H1 (cell line): ENCODE measurements around the gene KRTAP10-7. TPM values are rescaled to one million over a fixed set of nuclear protein-coding genes. Genes with fewer than 3 reads are reported as not detected.

Experiments
- CTCF ChIA-PET: fragments of 300-600 bp; sonication (Branson Sonifier 250); formaldehyde crosslinking; loops from one replicate; lab custom pipeline; 2021; ENCODE audit not compliant: partially characterized antibody; lab: Charles Lee
- POLR2A ChIA-PET: fragments of 300-600 bp; sonication (Branson Sonifier 250); formaldehyde crosslinking; loops from one replicate; lab custom pipeline; 2021; ENCODE audit warnings: inconsistent platforms; ENCODE audit not compliant: partially characterized antibody; lab: Charles Lee
- DNase-seq, 2 experiments: peaks; one replicate each; pipeline versions ENCODE4 v3.0.0 to v3.0.0-alpha.2; 2010 to 2022; ENCODE audit warnings: low spot score in 2 of 2, low read depth in 1 of 2, mixed read lengths in 1 of 2
- FAIRE-seq: peaks from 2 replicates; lab custom pipeline; 2011; peaks lifted over from hg19 to GRCh38; lab: Jason Lieb, UNC
- H2AFZ ChIP-seq: 2 replicates; pipeline ENCODE4 v1.8.1; 2012; ENCODE audit warnings: low read length, inconsistent platforms
- H2AK5ac ChIP-seq: 2 replicates; pipeline ENCODE4 v1.6.1; 2013; ENCODE audit warnings: low read depth, low read length
- H2BK120ac ChIP-seq: replicated peaks from 2 replicates; pipeline ENCODE3; 2013; ENCODE audit warnings: low read depth, low read length, inconsistent platforms
- H2BK12ac ChIP-seq: 2 replicates; pipeline ENCODE4 v1.6.1; 2013; ENCODE audit warnings: low read depth, low read length
- H2BK15ac ChIP-seq: 2 replicates; pipeline ENCODE4 v1.6.1; 2013; ENCODE audit warnings: low read length
- H2BK20ac ChIP-seq: 2 replicates; pipeline ENCODE4 v1.6.1; 2013; ENCODE audit warnings: low read length
- H2BK5ac ChIP-seq: 2 replicates; pipeline ENCODE4 v1.6.1; 2013; ENCODE audit warnings: low read depth, low read length
- H3K14ac ChIP-seq: 2 replicates; pipeline ENCODE4 v1.6.1; 2013; ENCODE audit warnings: inconsistent platforms; ENCODE audit not compliant: insufficient read length
- H3K18ac ChIP-seq: 2 replicates; pipeline ENCODE4 v1.6.1; 2013; ENCODE audit warnings: low read length; ENCODE audit errors: extremely low read depth
- H3K23ac ChIP-seq: 2 replicates; pipeline ENCODE4 v1.6.1; 2013; ENCODE audit warnings: inconsistent platforms; ENCODE audit not compliant: insufficient read length
- H3K23me2 ChIP-seq: 2 replicates; pipeline ENCODE4 v1.6.1; 2013; ENCODE audit warnings: low read depth, low read length
- H3K27ac ChIP-seq: 2 replicates; pipeline ENCODE4 v1.6.1; 2011; ENCODE audit warnings: low read depth, low read length, inconsistent platforms
- H3K27me3 ChIP-seq, 4 experiments: replicated peaks in 1 of 4; 1 replicate in 1 of 4; 2 replicates in 3 of 4; pipeline versions ENCODE4 v1.6.1 to v1.8.1; 2011 to 2013; ENCODE audit warnings: low read length in 3 of 4, mild to moderate bottlenecking in 3 of 4, inconsistent platforms in 2 of 4, mixed read lengths in 2 of 4, moderate library complexity in 1 of 4; ENCODE audit not compliant: control insufficient read depth in 3 of 4, insufficient read depth in 3 of 4; ENCODE audit errors: extremely low read depth in 1 of 4
- H3K36me3 ChIP-seq, 4 experiments: 2 replicates each; pipeline versions ENCODE4 v1.6.1 to v1.8.1; 2011 to 2013; ENCODE audit warnings: mild to moderate bottlenecking in 4 of 4, low read length in 3 of 4, moderate library complexity in 2 of 4, control low read depth in 1 of 4, inconsistent platforms in 1 of 4; ENCODE audit not compliant: insufficient read depth in 4 of 4, control insufficient read depth in 2 of 4
- H3K4ac ChIP-seq: replicated peaks from 2 replicates; pipeline ENCODE3; 2013; ENCODE audit warnings: low read length, low read depth, mixed read lengths, inconsistent platforms; ENCODE audit not compliant: insufficient read length
- H3K4me1 ChIP-seq, 4 experiments: replicated peaks in 1 of 4; 1 replicate in 1 of 4; 2 replicates in 3 of 4; pipeline versions ENCODE4 v1.6.1 to v1.8.1; 2011 to 2013; ENCODE audit warnings: low read length in 3 of 4, inconsistent platforms in 2 of 4, mixed read lengths in 1 of 4; ENCODE audit not compliant: insufficient read depth in 4 of 4, control insufficient read depth in 3 of 4
- H3K4me2 ChIP-seq, 2 experiments: 2 replicates each; pipeline versions ENCODE4 v1.6.1 to v1.8.1; 2011 to 2013; ENCODE audit warnings: low read depth in 2 of 2, low read length in 2 of 2, control low read depth in 1 of 2, inconsistent platforms in 1 of 2, mild to moderate bottlenecking in 1 of 2; ENCODE audit not compliant: insufficient read depth in 1 of 2
- H3K4me3 ChIP-seq, 4 experiments: fragments of 200-600, 300-600 bp in 1 of 4; sonication (generic), shearing (Covaris generic), sonication (Bioruptor Twin) in 1 of 4; 2 replicates each; pipeline versions ENCODE4 v1.5.1 to v1.8.1; 2011 to 2016; ENCODE audit warnings: low read length in 4 of 4, low read depth in 3 of 4, control low read depth in 2 of 4, inconsistent platforms in 2 of 4, mild to moderate bottlenecking in 2 of 4, mixed read lengths in 1 of 4, moderate library complexity in 1 of 4; ENCODE audit not compliant: insufficient read depth in 2 of 4; ENCODE audit errors: extremely low read depth in 1 of 4
- H3K56ac ChIP-seq: replicated peaks from 2 replicates; pipeline ENCODE3; 2013; ENCODE audit warnings: low read depth, mild to moderate bottlenecking, mixed read lengths, low read length, inconsistent platforms; ENCODE audit not compliant: insufficient read length
- H3K79me1 ChIP-seq: 2 replicates; pipeline ENCODE4 v1.6.1; 2013; ENCODE audit warnings: low read depth, low read length, control low read depth
- H3K79me2 ChIP-seq, 2 experiments: 2 replicates each; pipeline versions ENCODE4 v1.6.1 to v1.8.1; 2012 to 2013; ENCODE audit warnings: low read length in 2 of 2, mild to moderate bottlenecking in 2 of 2, inconsistent platforms in 1 of 2; ENCODE audit not compliant: insufficient read depth in 2 of 2, control insufficient read depth in 1 of 2
- H3K9ac ChIP-seq, 4 experiments: replicated peaks in 1 of 4; 1 replicate in 1 of 4; 2 replicates in 3 of 4; pipeline versions ENCODE4 v1.6.1 to v1.8.1; 2011 to 2013; ENCODE audit warnings: low read depth in 3 of 4, low read length in 3 of 4, control low read depth in 2 of 4, mild to moderate bottlenecking in 2 of 4, moderate library complexity in 2 of 4, inconsistent platforms in 1 of 4; ENCODE audit errors: extremely low read depth in 1 of 4
- H3K9me3 ChIP-seq, 2 experiments: 2 replicates each; pipeline versions ENCODE4 v1.6.1 to v1.8.1; 2012 to 2013; ENCODE audit warnings: mild to moderate bottlenecking in 2 of 2, moderate library complexity in 2 of 2, control low read depth in 1 of 2, inconsistent platforms in 1 of 2, low read depth in 1 of 2, low read length in 1 of 2, mixed read lengths in 1 of 2; ENCODE audit not compliant: insufficient read depth in 2 of 2
- H4K20me1 ChIP-seq, 2 experiments: replicated peaks in 1 of 2; 2 replicates each; pipeline versions ENCODE3 to v1.8.1; 2011 to 2013; ENCODE audit warnings: inconsistent platforms in 2 of 2, low read length in 2 of 2, mild to moderate bottlenecking in 1 of 2; ENCODE audit not compliant: insufficient read depth in 2 of 2, control insufficient read depth in 1 of 2
- H4K5ac ChIP-seq: 2 replicates; pipeline ENCODE4 v1.6.1; 2013; ENCODE audit warnings: low read length, low read depth, mixed read lengths, inconsistent platforms; ENCODE audit not compliant: insufficient read length
- H4K8ac ChIP-seq: 2 replicates; pipeline ENCODE4 v1.8.0; 2013; ENCODE audit warnings: mild to moderate bottlenecking, moderate library complexity, low read length, inconsistent platforms; ENCODE audit not compliant: insufficient read depth; ENCODE audit errors: extremely low read depth
- H4K91ac ChIP-seq: replicated peaks from 2 replicates; pipeline ENCODE3; 2013; ENCODE audit warnings: low read length, mixed read lengths, inconsistent platforms; ENCODE audit not compliant: insufficient read length
- FOSL1 ChIP-seq: IDR thresholded peaks from 2 replicates; pipeline ENCODE4 v1.6.1; 2011; ENCODE audit warnings: mild to moderate bottlenecking, low read depth, low read length, moderate library complexity; ENCODE audit not compliant: insufficient read depth
- KDM4A ChIP-seq: IDR thresholded peaks from one replicate; pipeline ENCODE4 v1.7.1; 2012; ENCODE audit warnings: low read depth, mild to moderate bottlenecking, moderate library complexity, low read length, inconsistent platforms; ENCODE audit not compliant: severe bottlenecking
- RAD21 ChIP-seq, 2 experiments: IDR thresholded peaks in 1 of 2; conservative IDR thresholded peaks in 1 of 2; 2 replicates each; pipeline ENCODE4 v1.6.1; 2011; ENCODE audit warnings: low read depth in 2 of 2, low read length in 2 of 2, improper control_type of control experiment in 1 of 2, inconsistent platforms in 1 of 2, mild to moderate bottlenecking in 1 of 2, moderate library complexity in 1 of 2
- RNF2 ChIP-seq: fragments of 200-900, 300-1000 bp; sonication (generic); IDR thresholded peaks from 2 replicates; pipeline ENCODE4 v1.7.1; 2016; ENCODE audit warnings: borderline replicate concordance, low read depth, mild to moderate bottlenecking, antibody characterized with exemption, low read length; ENCODE audit not compliant: poor library complexity, severe bottlenecking; ENCODE audit errors: missing control alignments
- WGBS, 2 experiments: shearing (Covaris generic) in 1 of 2; methylation state at CpG; one replicate each; pipeline versions ENCODE4 v1.1.6 to v1.1.7; 2013 to 2015; ENCODE audit warnings: low lambda C conversion rate in 2 of 2, mixed read lengths in 2 of 2, inconsistent platforms in 1 of 2, low coverage in 1 of 2, missing lambda C conversion rate in 1 of 2; ENCODE audit not compliant: insufficient replicate concordance in 2 of 2, insufficient coverage in 1 of 2, insufficient read length in 1 of 2; ENCODE audit errors: extremely low coverage in 1 of 2, missing lambda C conversion rate in 1 of 2; 5-methylcytosine and 5-hydroxymethylcytosine counted together
- polyA plus RNA-seq, 7 experiments: library from polyadenylated mRNA; depleted of rRNA in 3 of 7; stranded (reverse) in 5 of 7; unstranded in 2 of 7; fragments of >200 nt in 5 of 7; fragments of 200-250 nt in 2 of 7; gene quantifications; 1 replicate in 5 of 7; 2 replicates in 1 of 7; 4 replicates in 1 of 7; pipeline versions ENCODE4 v1.2.1 to v1.2.3, GENCODE V29; 2011 to 2013; ENCODE audit warnings: missing spikeins in 2 of 7, mixed read lengths in 2 of 7
- total RNA-seq: library from RNA; stranded (reverse); fragmentation: NEBNext Ultra II Directional; extraction: Animal tissue kit (Norgen Biotek cat#: 25700); gene quantifications from 2 replicates; pipeline ENCODE4 v1.2.1, GENCODE V29; 2021

The KRTAP10-7 gene
- total and polyA plus RNA-seq, 2 of the 8 experiments (the other 6 are each of a cell fraction or from before 2014, with no cell fraction given), result not detected

DNA sequence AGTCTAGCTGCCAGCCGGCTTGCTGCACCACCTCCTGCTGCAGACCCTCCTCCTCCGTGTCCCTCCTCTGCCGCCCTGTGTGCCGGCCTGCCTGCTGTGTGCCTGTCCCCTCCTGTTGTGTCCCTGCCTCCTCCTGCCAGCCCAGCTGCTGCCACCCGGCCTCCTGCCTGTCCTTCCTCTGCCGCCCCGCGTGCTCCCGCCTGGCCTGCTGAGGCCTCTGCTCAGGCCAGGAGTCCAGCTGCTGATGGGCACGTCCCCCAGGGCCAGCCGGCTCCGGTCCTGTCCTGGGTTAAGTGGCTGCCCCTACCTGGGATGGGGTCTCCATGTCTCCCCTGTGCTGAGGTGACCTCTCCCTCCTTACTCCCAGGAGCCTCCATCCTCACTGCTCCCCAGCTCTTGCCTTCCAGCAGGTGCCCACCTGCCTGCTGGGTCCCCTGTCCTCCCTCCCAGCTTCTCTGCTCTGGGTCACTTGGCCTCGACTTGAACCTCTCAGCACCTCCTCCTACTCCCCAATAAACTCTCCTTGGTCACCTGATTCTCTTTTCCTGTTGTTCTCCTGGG lies 12.4 kb downstream of the KRTAP10-7 start:
- ChIA-PET CTCF (no interaction called here), POLR2A (no interaction called here)
- no peak overlapping the region for H2AFZ ChIP-seq
- no peak overlapping the region for H2BK5ac ChIP-seq
- no peak overlapping the region for H4K91ac ChIP-seq
- H3K36me3 ChIP-seq, result no peaks in the 10 kb centered on the region
- H3K9me3 ChIP-seq, result peaks cover 19 to 22% of the 10 kb centered on the region in 2 experiments
- no peak overlapping the region for H3K56ac ChIP-seq
- H3K18ac ChIP-seq, result no peak overlapping the region
- H2BK120ac ChIP-seq, result no peak overlapping the region
- H3K9ac ChIP-seq, result no peak overlapping the region
- WGBS, 2 experiments, result 93% methylated on average over 13 of the region's 13 CpGs; no CpG with 5 or more reads in 1 of the 2 experiments
- H2AK5ac ChIP-seq, result no peak overlapping the region
- no peaks in the 10 kb centered on the region for H3K79me2 ChIP-seq
- 0 out of 2 replicates have a peak overlapping the region, but pooled peaks have one; percentile 50 for H2BK12ac ChIP-seq
- FAIRE-seq (no peak), DNase-seq (peak in 1 of 2 experiments; percentile 38)
- 0 out of 2 replicates have a peak overlapping the region, but pooled peaks have one; percentile 53 for H2BK15ac ChIP-seq
- no peak overlapping the region for H3K4me2 ChIP-seq
- H3K27ac ChIP-seq, result no peak overlapping the region
- no peaks in the 10 kb centered on the region for H3K27me3 ChIP-seq
- H2BK20ac ChIP-seq, result no peak overlapping the region
- no peaks in the 10 kb centered on the region for H3K79me1 ChIP-seq
- H3K14ac ChIP-seq, result no peak overlapping the region
- no peak overlapping the region for H4K5ac ChIP-seq
- H3K4ac ChIP-seq, result no peak overlapping the region
- no peak for TF ChIP-seq FOSL1
- no peak for TF ChIP-seq KDM4A
- TF ChIP-seq RNF2, result no peak
- no peak for TF ChIP-seq RAD21 (IDR thresholded peaks at IDR 0.05 in 1 of 2, conservative IDR thresholded peaks at IDR 0.05 in 1 of 2; ENCODE audit: low read depth in 2 of 2, low read length in 2 of 2)
- H4K8ac ChIP-seq, result no peak overlapping the region
- peaks cover 0 to 1% of the 10 kb centered on the region in 2 experiments for H4K20me1 ChIP-seq
- no peak overlapping the region for H3K23ac ChIP-seq
- no peaks in the 10 kb centered on the region for H3K23me2 ChIP-seq
- H3K4me3 ChIP-seq, result no peak overlapping the region
- H3K4me1 ChIP-seq, result peaks cover 0 to 6% (median 2%) of the 10 kb centered on the region in 4 experiments; a peak in 4 of 7 replicates
